Lung (tissue), 13 donors: ENCODE data around the gene FBXO42. TPM values are rescaled to one million over a fixed set of nuclear protein-coding genes. Genes with fewer than 3 reads are reported as not detected.

ENCODE experiments used
- ATAC-seq: fragments of 200-7000 bp; cut with Tn5 transposase; one replicate; pipeline ENCODE4 v1.9.1; 2020; ENCODE audit warnings: moderate number of reproducible peaks; ENCODE audit not compliant: insufficient read depth, low FRiP score
- DNase-seq, 3 donors: peaks; one replicate each; pipeline ENCODE4 v3.0.0-alpha.2; 2013 to 2017
- H3K27ac ChIP-seq, 2 donors: one replicate each; pipeline ENCODE4 v1.5.1; 2013; ENCODE audit warnings: mild to moderate bottlenecking in 2 of 2, moderate library complexity in 2 of 2, control low read depth in 1 of 2, inconsistent platforms in 1 of 2, low read depth in 1 of 2, low read length in 1 of 2
- H3K27me3 ChIP-seq, 3 donors: one replicate each; pipeline ENCODE4 v1.5.1; 2013; ENCODE audit warnings: low read length in 2 of 3; ENCODE audit not compliant: control insufficient read depth in 3 of 3, insufficient read depth in 3 of 3
- H3K36me3 ChIP-seq, 4 donors: one replicate each; pipeline ENCODE4 v1.5.1; 2013; ENCODE audit warnings: low read length in 4 of 4, mild to moderate bottlenecking in 1 of 4, moderate library complexity in 1 of 4; ENCODE audit not compliant: control insufficient read depth in 4 of 4, insufficient read depth in 4 of 4
- H3K4me1 ChIP-seq, 5 donors: one replicate each; pipeline ENCODE4 v1.5.1; 2013; ENCODE audit warnings: low read length in 5 of 5, mild to moderate bottlenecking in 2 of 5, moderate library complexity in 1 of 5; ENCODE audit not compliant: control insufficient read depth in 5 of 5, insufficient read depth in 5 of 5
- H3K4me3 ChIP-seq: one replicate; pipeline ENCODE4 v1.5.1; 2013; ENCODE audit warnings: mild to moderate bottlenecking, control low read depth, moderate library complexity
- H3K9ac ChIP-seq, 2 donors: one replicate each; pipeline ENCODE4 v1.5.1; 2013; ENCODE audit warnings: low read length in 2 of 2, control low read depth in 1 of 2; ENCODE audit not compliant: insufficient read depth in 1 of 2
- H3K9me3 ChIP-seq, 4 donors: one replicate each; pipeline ENCODE4 v1.5.1; 2013; ENCODE audit warnings: low read length in 3 of 4, mild to moderate bottlenecking in 1 of 4, moderate library complexity in 1 of 4; ENCODE audit not compliant: control insufficient read depth in 4 of 4, insufficient read depth in 3 of 4
- CTCF ChIP-seq: IDR thresholded peaks from 2 replicates; pipeline ENCODE4 v1.5.1; 2012; ENCODE audit warnings: mild to moderate bottlenecking; ENCODE audit errors: control extremely low read depth, extremely low read depth
- WGBS, 2 donors: extraction: QIAGEN DNeasy Blood & Tissue Kit; methylation state at CpG; one replicate each; pipeline ENCODE4 v1.1.7; 2013; 5-methylcytosine and 5-hydroxymethylcytosine counted together
- polyA plus RNA-seq, 2 donors: library from polyadenylated mRNA; stranded (reverse); fragments of 200-250 nt; gene quantifications; one replicate each; pipeline ENCODE4 v1.2.1, GENCODE V29; 2013
- small RNA-seq: library from RNA; depleted of rRNA; stranded (forward); fragments of <200 nt; gene quantifications from one replicate; pipeline ENCODE3, GENCODE V24; 2014; ENCODE audit warnings: low replicate concordance
- total RNA-seq, 2 donors: library from RNA; depleted of rRNA in 1 of 2; stranded (reverse); fragments of >200 nt in 1 of 2; gene quantifications; one replicate each; pipeline ENCODE4 v1.2.1, GENCODE V29; 2014 to 2021
- donor health status: control.
- donor health status: control.
- donor health status: Bipolar disorder and iron deficiency.
- donor health status: healthy.
- donor health status: DM: yes; HTN: yes; CAD: no.

FBXO42 gene
- total and polyA plus RNA-seq, 4 donors, result 7.3 to 28.6 (median 14.8) TPM

GRCh38 chr1:16198444-16199156 is 153.7 kb downstream of the FBXO42 start:
- H3K4me3 ChIP-seq, result no peak overlapping the region
- no peaks in the 10 kb centered on the region for H3K27me3 ChIP-seq
- no peaks in the 10 kb centered on the region for H3K9me3 ChIP-seq
- ATAC-seq (no peak), DNase-seq (no peak)
- no peak for TF ChIP-seq CTCF
- 91 to 99% methylated on average over 8 of the region's 8 CpGs for WGBS, 2 donors
- H3K9ac ChIP-seq, result no peak overlapping the region
- no peak overlapping the region for H3K27ac ChIP-seq
- H3K36me3 ChIP-seq, result peaks cover 0 to 15% (median 4%) of the 10 kb centered on the region in 4 donors
- H3K4me1 ChIP-seq, result no peaks in the 10 kb centered on the region

GRCh38 chr1:16196874-16197273 is 155.4 kb downstream of the FBXO42 start:
- no peak for DNase-seq
- TF ChIP-seq CTCF, result no peak
- H3K9me3 ChIP-seq, result no peaks in the 10 kb centered on the region
- peaks cover 0 to 9% (median 4%) of the 10 kb centered on the region in 4 donors for H3K36me3 ChIP-seq
- no peak for ATAC-seq
- H3K27ac ChIP-seq, result no peak overlapping the region
- no peaks in the 10 kb centered on the region for H3K27me3 ChIP-seq
- H3K9ac ChIP-seq, result no peak overlapping the region
- H3K4me1 ChIP-seq, result no peaks in the 10 kb centered on the region
- no peak overlapping the region for H3K4me3 ChIP-seq
- WGBS, 2 donors, result 88 to 96% methylated on average over 2 to 3 of the region's 3 CpGs

Small RNA genes lying within 50 kb of the gene (small RNA-seq; reads per million reads assigned to genes)
- gene MT1XP1, result not detected

Other genes with a start within 250 kb of the FBXO42 start
- gene EPHA2, start 196.4 kb downstream of the FBXO42 start, total RNA-seq, result 10 to 100 TPM; 21.3 to 35.6 TPM
- gene EPHA2, start 196.4 kb downstream of the FBXO42 start, polyA plus RNA-seq, result 10 to 100 TPM; 17.5 to 19.8 TPM
- gene ARHGEF19, start 139.8 kb downstream of the FBXO42 start, total RNA-seq, result 10 to 100 TPM; 17.1 to 17.3 TPM
- 10 to 100 TPM in 1 of 2 donors, 1 to 10 TPM in 1; 9.5 to 12.5 TPM for gene ARHGEF19, start 139.8 kb downstream of the FBXO42 start, polyA plus RNA-seq
- 10 to 100 TPM in 1 of 2 donors, 1 to 10 TPM in 1; 4.5 to 13.7 TPM for gene CPLANE2, start 115.3 kb downstream of the FBXO42 start, total RNA-seq
- gene CPLANE2, start 115.3 kb downstream of the FBXO42 start, polyA plus RNA-seq, result 1 to 10 TPM; 5.3 to 5.9 TPM
- 100 to 1,000 TPM in 1 of 2 donors, 10 to 100 TPM in 1; 29.3 to 112 TPM for gene SZRD1, start 14.8 kb upstream of the FBXO42 start, total RNA-seq
- 100 to 1,000 TPM in 1 of 2 donors, 10 to 100 TPM in 1; 66.2 to 114 TPM for gene SZRD1, start 14.8 kb upstream of the FBXO42 start, polyA plus RNA-seq
- gene SPATA21, start 84.9 kb upstream of the FBXO42 start, total RNA-seq, result not detected
- under 1 TPM; 0.14 to 0.15 TPM for gene SPATA21, start 84.9 kb upstream of the FBXO42 start, polyA plus RNA-seq
- gene NECAP2, start 88.2 kb upstream of the FBXO42 start, total RNA-seq, result 10 to 100 TPM; 74.7 to 79.0 TPM
- 10 to 100 TPM; 42.8 to 83.8 TPM for gene NECAP2, start 88.2 kb upstream of the FBXO42 start, polyA plus RNA-seq
- gene RNU1-1, start 161.8 kb upstream of the FBXO42 start, total RNA-seq, result 1,000 to 10,000 TPM in 1 of 2 donors, under 1 TPM in 1; under 0.01 to 3,134 TPM
- gene RNU1-1, start 161.8 kb upstream of the FBXO42 start, polyA plus RNA-seq, result not detected